GM21528 (cell line): ENCODE data around the gene MBTPS1.
A peak's percentile ranks its signal among the peaks of the same experiment; 100 is the strongest.

Experiments
- ATAC-seq: cut with Tn5 transposase; IDR thresholded peaks from one replicate; pipeline ENCODE4 v1.9.1; 2021; ENCODE audit warnings: mild to moderate bottlenecking, moderate library complexity; ENCODE audit not compliant: unreplicated experiment, low FRiP score

Gene MBTPS1

DNA sequence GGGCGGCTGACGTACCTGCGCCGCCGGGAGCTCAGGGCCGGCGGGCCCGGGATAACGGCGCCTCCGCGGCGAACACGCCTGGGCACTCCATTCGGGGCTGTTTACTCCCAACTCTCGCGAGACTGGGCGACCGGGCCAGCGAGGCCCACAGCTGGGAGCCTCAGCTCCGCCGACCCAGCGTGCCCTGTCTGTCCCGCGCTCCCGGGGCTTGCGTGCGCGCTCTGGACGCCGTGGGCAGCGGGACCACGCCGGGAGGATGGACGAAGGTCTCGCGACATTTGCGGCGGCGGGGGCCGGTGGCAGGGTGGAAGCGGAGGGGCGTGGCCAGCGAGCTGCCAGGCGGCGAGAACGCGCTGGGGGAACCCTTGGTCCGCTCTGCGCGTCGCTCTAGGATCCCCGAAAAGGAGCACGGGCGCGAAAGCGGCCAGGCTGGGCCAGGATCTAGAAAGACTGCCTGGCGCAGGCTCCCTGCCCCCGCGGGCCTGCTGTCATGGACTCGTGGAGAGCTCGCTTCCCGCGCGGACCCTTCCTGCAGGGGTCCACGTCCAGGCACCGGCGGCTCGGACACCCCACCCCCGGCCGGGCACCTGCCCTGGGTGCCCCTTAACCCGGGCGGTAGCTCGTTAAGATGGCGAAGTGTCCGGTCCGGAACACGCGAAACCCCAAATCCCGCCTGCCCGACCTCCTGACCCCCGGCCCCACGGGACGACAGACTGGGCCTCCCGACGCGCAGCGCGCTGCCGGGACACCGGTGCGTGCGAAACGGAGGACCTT, at the start of gene MBTPS1:
Gene MBTPS1, minus strand, starts transcription at position 223 of the 774 bp plus-strand sequence. CDS start 15,159 bp downstream, outside the sequence.
- ATAC-seq = peak; percentile 90

DNA sequence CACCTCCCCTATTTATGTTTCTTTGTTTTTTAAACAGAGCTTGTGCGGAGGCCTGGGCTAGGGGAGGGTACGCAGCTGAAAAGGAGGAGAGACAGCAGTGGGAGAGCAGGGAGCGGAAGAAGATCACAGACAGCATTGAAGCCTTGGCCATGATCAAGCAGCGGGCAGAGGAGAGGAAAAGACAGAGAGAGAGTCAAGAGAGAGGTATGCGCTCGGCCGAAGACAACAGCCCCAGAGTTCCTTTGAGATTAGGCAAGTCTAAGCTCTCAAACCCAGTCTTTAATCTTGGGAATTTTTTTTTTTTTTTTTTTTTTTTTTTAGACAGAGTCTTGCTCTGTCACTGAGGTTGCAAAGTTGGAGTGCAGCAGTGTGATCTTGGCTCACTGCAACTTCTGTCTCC, 49.0 kb upstream of the MBTPS1 start:
- no peak for ATAC-seq

DNA sequence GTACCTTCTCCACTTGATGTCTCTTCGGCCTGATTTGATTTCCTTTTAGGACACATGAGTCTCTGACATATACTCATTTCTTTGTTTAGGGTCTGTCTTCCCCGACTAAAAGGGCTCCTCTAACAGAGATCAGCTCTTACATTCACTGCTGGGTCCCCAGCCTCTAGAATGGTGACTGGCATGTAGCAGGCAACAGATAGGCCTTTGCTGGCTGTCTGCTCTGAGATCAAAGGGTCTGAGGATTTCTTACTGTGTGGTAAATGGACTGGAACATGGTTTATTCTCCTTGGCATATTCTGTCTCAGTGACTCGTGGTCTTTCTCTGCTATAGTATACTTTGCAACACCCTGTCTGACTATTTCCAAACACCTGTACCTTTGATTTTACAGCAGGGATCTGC, 45.1 kb upstream of the MBTPS1 start:
- no peak for ATAC-seq

DNA sequence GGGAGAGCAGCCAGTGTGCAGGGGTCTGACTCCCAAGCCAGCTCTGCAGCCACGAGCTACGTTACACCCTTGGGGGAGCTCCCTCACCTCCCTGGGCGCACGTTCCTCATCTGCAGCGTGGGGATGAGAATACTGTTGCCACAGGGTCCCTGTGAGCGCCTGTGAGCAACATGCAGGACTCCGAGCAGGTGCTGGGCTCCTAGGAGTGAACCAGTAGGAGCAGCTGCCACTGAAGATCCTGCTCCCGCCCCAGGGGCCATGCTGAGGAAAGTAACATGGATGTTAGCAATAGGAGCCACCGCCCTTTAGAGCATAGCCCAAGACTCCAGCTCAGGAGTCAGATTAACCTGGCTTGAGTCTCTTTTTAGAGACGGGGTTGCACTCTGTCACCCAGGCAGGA, 44.3 kb upstream of the MBTPS1 start:
- ATAC-seq = no peak

DNA sequence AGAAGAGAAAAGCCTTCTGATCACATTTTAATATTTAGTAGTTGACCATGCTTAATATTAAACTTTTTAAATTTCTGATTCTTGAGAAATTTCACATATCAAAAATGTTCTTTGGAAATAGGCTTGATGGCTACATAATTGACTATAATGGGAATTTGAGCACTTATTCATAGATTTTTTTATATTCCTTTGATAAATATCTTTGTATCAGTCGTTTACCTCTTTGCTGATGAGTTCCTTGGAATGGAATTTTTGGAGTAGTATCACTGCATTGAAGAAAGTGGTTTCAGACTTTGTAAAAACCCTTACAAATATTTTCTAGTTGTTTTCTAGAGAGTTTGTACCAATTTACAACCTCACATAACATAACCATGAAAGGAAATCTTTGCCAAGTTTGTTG, 43.1 kb upstream of the MBTPS1 start:
- ATAC-seq = no peak

DNA sequence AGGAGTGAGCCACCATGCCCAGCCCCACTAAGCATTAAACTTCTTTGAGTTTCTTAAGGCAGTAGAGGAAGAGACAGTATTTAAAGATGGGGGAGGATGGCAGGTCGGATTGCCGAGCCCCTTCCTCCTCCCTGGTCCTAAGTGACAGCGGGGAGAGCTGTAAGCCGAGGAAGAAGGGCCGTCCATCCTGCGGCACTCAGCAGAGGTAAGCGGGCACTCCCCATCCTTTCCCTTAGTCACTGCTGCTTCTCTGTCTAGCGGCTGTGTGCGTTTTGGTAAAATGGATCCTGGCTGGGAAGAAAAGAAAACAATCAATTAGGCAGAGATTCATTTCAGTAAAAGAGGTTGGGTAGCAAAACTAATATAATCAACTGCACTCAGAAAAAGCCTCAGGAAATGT, 42.3 kb upstream of the MBTPS1 start:
- ATAC-seq = no peak

DNA sequence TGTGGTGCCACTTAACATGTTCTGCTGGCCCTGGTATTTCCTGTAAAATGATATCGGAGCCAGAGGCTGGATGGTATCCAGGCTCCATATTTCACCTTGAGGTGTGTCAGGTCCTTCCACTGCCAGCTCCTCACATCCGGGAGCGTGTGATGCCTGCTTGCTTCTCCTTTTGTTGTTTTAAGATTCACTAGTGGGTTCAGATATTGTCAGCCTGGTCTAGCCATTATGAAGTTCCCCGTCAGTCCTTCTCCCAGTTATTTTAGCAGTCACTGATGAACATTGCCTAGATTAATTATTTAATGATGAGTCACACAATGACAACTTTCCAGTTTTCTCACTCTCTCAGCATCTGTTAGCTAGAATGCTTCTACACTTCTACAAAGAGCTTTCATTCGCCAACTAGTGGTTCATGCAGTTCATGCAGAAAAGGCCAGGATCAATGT, 39.6 kb upstream of the MBTPS1 start:
- no peak for ATAC-seq

DNA sequence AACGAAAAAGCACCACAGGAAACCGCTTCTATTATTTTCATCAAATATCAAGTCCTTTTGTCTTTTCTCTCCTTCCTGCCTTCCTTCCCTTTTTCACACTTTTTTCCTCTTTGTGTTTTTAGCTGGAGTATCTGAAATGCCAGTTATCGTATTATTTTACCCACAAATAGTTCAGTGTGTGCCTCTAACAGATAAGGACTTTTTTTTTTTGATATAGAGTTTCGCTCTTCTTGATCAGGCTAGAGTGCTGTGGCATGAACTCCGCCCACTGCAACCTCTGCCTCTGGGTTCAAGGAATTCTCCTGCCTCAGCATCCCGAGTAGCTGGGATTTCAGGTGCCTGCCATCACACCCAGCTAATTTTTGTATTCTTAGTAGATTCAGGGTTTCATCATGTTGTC, 39.0 kb upstream of the MBTPS1 start:
- no peak for ATAC-seq

DNA sequence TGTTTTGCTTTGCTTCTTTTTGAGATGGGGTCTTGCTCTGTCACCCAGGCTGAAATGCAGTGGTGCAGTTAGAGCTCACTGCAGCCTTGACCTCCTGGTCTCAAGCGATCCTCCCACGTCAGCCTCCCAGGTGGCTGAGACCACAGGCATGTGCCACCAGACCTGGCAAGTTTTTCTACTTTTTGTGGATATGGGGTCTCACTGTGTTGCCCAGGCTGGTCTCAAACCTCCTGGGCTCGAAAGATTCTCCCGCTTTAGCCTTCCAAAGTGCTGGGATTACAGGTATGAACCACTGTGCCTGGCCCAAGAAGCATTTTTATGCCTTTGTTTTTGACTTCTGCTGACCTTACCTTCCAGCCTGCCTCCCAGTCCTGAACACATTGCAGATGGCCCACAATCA, 38.5 kb upstream of the MBTPS1 start:
- no peak for ATAC-seq

DNA sequence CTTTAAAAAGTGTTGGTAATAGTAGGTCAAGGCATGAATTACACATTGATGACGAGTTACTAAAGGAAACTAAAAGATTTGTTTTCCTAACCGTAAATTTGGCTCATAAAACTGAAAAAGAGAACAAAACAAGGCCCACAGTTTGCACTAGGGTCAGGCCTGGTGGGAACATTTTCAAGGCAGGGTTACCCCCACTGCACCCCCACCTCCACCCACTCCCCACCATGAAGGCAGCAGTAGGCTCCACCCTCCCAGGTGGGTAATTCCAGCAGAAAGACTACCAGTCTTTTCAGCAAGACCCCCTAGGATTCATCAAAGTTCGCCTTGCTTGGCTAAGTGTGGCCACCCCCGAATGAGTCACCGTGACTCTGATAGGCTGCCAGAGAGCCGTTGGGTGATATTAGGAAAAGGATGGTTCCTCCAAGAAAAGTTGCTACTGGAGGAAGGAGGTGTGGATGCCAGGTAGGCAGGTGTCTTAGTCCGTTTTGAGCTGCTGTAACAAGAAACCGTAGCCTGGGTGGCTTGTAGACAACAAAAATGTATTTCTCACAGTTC, 37.0 kb upstream of the MBTPS1 start:
- ATAC-seq = no peak

DNA sequence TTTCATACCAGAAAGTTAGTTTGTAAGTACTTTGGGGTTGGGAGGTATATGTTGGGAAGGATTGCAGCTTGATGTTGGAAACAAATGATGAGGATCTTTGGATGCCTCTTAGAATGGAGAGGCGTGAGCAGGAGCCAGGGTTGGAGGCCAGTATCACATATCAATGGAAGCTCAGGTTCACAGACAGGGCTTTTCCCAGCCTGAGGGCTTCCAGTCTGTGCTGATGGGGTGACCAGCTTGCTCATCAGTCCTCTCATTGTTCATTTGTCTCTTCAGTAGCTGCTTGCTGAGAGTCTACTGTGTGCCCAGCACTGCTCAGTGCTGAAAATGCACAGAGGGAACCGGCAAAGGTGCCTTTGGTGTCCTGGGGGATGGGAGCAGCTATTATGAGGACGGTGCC, 34.2 kb upstream of the MBTPS1 start:
- no peak for ATAC-seq

DNA sequence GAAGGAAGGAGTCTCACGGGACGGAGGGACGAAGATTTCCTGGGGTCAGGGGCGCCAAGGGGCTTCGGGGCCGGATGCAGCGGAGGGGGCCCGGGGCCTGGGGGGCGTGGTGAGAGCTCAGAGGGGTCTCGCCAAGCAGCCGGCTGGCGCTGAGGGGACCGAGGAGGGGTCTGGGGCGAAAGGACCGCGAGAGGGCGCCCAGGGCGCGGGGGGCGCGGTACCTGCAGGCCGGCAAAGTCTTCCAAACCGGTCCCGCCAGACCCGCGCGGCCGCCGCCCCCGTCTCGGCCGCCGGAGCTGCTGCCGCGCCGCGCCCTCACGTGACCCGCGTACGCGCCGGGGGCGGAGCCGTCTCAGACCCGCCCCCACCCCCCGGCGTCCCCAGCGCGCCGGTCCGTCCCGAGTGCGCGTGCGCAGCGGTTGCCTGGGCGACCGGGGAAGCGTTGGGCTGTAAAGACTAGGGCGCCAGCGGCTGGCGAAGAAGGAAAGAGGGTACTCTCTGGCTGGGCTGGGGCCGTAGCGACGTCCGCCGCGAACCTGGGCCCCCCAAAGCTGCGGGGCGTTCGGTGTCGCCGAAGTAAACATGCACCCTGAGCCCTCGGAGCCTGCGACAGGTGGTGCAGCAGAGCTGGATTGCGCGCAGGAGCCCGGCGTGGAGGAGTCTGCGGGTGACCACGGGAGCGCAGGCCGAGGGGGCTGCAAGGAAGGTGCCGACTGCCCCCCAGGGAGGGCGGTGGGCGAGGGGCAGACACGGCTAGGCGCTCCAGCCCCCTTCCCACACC, 28.3 kb upstream of the MBTPS1 start, which contains the start of the genes DNAAF1 and HSDL1:
Gene DNAAF1, plus strand, starts transcription at position 450 of the 781 bp plus-strand sequence. Its CDS starts 133 bp downstream, at position 583.
Gene HSDL1, minus strand, starts transcription at position 319 of the 781 bp plus-strand sequence. CDS start 13,856 bp downstream, outside the sequence.
- peak; percentile 77 for ATAC-seq

DNA sequence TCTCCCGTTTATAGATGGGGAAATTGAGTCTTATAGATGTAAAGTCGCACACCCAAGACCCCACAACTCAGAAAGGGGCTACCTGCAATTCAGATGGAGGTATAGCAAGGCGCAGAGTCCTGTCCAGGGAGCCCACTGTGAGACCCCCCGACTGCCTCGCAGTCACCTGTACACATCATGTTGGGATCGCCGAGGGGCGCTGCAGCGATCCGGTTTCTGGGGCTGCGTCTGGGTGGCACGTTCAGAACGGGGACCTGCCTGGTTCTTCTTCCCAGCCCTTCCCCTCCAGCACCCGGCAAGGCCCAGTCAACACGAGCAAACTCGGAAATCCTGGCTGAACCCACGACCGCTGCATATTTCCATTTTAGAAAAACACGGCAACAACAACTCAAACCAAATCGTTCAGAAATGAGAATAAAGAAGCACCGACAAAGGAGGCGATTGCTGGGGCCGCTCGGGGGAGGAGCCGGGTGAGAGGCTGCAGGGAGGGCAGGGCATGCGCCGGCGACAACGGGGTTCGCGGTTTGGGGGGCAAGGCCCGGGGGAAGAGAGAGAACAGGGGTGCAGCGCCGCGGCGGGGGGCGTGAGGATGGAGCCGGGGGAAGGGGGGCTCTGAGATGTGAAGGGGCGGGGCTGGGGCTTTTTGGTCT, 27.6 kb upstream of the MBTPS1 start:
- ATAC-seq = no peak

DNA sequence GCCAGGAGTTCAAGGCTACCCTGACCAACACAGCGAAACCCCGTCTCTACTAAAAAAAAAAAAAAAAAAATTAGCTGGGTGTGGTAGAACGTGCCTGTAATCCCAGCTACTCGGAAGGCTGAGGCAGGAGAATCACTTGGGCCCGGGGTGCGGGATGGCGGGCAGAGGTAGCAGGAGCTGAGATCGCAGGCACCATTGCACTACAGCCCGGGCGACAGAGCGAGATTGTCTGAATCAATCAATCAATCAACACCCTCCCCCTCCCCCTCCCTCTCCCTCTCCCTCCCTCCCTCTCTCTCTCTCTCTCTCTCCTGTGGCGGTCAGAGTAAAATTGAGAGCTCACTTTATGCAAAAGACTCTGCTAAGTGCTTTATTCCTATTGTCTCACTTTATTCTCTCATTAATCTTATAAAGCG, 27.1 kb upstream of the MBTPS1 start:
- no peak for ATAC-seq

DNA sequence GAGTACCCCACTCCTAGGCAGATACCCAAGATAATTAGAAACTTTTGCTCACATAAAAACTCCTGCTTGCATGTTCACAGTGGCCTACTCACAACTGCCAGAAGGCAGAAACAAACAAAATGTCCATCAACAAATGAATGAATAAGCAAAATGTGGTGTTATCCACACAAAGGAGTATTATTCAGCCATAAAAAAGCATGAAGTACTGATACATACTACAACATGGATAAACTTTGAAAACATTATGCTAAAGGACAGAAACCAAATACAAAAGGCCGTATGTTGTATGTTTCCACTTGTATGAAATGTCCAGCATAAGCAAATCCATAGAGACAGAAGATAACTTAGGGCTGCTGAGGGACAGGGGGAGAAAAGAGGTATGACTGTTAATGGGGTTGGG, 26.3 kb upstream of the MBTPS1 start:
- no peak for ATAC-seq

DNA sequence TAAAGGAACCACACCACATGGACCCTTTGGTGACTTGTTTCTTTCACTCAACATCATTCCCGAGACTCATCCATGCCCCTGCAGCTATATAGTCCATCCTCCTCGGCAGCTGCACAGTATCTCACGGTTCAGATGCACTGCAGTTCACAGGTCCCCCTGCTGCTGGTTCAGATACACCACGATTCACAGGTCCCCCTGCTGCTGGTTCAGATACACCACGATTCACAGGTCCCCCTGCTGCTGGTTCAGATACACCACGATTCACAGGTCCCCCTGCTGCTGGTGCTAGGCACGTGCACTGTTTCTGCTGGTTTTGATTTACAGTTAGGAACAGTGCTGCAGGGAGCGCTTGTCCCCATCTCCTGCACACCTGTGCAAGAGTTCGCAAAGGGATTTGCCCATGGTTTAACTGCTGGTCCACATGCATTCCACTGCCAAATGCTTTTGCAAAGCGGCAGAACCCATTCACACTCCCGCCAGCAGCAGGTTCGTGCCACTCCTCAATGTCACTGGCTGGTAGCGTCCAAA, 24.5 kb upstream of the MBTPS1 start:
- no peak for ATAC-seq

DNA sequence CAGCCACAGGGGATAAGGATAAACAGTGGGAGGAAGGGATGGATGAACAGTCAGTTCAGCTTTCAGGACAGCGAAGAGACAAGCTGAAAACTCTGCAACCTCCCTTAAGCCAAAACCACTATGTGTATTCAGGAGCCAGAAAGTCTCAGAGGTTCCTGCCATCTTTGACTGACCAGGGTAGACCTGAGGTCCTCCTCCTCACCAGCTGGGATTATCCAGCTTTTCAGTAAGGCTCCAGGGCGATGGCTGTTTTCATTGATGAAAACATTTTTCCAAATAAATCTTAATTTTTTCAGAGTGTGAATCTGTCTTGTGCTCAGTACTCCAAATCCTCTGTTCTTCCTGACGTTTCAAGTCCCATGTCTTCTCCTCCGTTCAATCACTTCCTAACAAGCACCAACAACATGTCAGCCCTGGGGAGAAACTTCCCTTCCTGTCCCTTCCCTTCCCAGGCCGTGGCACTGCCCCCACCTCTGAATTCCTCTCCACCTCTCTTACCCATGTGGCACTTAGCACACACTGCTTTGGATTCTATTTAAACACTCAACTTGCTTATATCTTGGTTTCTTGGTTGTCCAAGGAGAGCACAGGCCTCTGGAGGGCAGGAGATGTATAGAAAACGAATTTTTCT, 23.0 kb upstream of the MBTPS1 start:
- ATAC-seq = no peak

DNA sequence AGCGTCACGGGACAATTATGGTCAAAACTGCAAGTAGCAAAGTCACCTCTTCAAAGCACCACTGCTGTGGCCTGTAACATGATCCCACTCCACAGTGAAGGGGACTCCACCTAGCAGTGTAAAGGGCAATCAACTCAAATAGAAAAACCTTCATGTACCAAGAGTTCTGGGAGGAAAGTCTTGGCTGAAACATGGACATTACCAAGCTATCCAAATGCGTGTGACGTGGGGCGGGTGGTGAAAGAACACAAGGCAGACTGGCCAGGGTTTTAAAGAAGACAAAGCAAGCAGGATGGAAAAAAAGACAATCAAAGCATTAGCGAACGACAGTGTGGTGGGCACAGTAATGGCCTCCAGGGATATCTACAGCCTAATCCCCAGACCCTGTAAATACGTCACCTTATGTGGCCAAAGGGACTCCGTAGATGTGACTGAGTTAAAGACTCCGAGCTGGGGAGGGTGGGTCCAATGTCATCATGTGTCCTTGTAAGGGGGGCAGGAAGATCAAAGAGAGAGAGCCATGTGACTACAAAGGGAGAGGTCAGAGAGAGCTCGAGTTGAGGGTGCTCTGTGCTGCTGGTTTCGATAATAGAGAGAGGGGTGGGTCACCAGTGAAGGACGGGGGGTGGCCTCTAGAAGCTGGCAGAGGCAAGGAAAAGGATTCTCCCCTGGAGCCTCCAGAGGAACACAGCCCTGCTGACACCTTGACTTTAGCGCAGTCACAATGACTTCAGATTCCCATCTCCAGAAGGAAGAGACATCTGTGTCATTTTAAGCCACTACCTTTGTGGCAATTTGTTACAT, 22.3 kb upstream of the MBTPS1 start:
- ATAC-seq = no peak

DNA sequence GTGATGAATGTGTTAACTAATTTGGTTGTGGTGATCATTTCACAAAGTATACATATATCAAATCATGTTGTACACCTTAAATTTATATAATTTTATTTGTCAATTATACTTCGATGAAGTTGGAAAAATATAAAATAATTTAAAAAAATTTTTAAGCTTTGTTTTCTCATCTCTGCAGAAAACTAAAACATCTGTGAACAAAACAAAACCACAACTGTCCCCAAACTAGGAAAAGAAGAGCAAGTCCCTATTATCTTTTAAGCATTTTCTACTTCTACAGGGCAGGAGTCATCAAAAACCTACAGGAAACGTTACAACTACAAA, 21.7 kb upstream of the MBTPS1 start:
- no peak for ATAC-seq
